Measurements from ENCODE around the gene ANXA8. TPM values are rescaled to one million over a fixed set of nuclear protein-coding genes. Genes with fewer than 3 reads are reported as not detected.
"Not testable (repeated sequence)": the region's sequence is repeated elsewhere in the genome, so short reads cannot be mapped to it uniquely, and the experiment has no call there.

Gene ANXA8
- total RNA-seq, 1 experiment from 2014 or later, result 0.88 TPM

DNA sequence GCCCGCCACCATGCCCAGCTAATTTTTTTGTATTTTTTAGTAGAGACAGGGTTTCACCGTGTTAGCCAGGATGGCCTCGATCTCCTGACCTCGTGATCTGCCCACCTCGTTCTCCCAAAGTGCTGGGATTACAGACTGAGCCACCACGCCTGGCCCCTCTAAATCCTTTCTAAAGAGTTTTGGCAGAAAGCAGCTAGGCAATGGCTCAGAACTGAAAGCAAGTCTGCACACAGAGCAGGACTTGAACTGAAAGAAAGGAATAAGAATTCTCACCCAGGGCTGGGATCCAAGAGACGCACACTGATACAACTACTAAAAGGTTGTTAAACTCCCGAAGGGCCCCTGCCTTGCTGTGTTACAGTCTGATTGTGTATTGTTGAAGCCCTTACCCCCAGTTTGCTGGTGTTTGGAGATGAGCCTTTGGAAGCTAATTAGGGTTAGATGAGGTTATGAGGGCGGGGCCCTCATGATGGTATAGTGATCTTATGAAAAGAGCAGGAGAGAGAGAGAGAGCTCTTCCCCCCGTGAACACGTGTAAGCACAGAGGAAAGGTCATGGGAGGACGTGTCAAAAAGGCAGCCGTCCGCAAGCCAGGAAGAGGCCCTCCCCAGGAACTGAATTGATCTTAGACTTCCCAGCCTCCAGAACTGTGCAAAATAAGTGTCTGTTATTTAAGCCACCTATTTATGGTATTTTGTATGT, 18.5 kb downstream of the ANXA8 start:
- not testable (repeated sequence) for DNase-seq (ENCODE audit: low read depth)

DNA sequence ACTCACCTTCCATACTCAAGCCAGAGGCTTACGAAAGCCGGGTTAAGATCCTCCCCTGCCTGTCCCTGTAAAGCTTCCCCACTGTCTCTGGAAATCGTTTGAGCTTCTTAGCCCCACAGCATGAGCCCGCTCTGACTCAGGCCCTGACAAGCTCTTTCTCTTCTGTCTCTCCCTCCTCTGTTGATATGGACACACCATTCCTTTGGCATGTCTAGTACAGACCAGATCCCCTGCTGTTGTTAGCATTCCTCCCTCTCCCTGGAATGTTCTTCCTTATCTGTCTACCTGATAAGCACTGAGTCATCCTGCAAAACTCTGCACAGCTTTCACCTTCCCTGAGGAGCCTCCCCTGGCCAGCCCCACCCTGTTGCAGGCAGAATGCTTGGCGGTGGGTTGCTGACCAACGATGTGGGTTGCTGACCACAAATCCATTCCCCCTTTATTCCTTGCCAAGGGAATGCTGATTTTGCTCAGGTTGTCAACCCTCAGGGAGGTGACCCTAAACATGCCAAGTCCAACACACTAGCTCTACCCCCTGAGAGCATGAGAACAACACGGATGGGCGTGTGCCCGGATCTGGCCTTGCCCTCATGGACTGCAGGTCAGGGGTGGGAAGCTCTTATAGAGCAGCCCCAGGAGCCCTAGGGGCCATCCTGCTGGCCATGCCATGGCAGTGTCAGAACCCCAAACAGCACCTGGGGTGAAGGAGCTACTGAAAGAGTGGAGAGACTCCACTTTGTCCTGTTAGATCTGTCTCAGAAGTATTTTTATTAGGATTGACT, 21.1 kb downstream of the ANXA8 start:
- not testable (repeated sequence) for DNase-seq (ENCODE audit: low read depth)

DNA sequence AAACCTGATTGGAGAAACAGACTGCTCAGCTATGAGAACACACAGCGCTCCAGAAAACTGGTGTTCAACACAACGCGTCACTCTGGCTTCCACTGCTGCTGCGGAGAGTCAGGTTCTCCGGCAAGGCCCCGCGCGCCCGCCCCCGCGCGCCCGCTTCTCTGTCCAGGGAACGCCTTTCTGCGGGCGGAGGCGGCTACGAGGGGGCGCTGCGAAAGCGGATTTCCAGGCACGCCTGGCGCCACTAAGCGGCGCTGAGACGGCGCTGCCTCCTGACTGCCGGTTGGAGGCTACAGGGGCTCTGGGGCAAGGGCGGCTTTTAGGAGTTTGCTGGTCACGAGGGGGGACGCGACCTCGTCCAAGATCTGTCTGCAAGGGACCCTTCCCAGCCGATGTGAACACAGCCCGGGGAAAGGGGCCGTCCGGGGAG, 22.6 kb downstream of the ANXA8 start:
- peak; percentile 34 for DNase-seq (ENCODE audit: low read depth)

DNA sequence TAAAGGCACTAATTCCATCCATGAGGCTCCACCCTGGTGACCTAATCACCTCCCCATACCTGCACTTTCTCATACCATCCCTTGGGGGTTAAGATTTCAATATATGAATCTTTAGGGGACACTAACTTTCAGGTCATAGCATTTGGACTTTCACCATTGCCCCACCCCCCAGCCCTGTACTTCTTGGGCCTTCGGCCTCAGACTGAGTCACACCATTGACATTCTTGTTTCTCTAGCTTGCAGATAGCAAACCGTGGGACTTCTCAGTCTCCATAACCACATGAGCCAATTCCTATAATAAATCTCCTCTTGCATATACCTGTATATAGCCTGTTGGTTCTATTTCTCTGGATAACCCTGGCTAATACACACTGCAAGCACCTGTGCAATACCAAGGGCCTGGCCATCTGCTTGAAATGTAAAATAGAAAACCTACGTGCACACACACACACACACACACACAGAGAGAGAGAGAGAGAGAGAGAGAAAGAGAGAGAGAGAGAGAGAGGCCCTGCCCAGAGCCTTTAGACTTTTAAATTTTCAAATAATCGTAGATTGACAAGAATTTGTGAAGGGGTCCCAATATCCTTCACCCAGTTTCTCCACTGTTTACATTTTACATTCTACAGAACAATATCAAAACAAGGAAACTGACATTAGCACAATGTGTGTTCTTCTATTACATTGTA, 25.3 kb downstream of the ANXA8 start:
- peak; percentile 75 for DNase-seq (ENCODE audit: low read depth)

DNA sequence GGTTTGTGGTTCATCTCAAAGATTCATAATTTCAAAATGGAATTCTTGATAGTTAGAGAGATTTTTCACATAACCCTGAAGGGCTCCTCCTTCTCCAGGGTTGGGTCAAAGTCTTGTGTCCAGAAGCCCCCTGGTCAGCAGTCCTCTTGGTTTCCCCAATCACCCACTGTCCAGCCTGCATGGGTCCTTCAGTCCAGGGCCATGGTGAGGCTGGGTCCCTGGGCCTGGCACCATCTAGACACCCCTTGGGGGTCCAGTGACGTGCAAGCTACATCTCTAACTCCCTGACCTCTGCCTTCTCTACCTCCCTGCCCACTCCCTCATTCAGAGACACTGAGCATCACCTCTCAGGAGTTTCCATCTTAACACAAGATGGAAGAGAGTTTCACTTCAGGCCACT, 26.1 kb downstream of the ANXA8 start:
- no peak for DNase-seq (ENCODE audit: low read depth)

DNA sequence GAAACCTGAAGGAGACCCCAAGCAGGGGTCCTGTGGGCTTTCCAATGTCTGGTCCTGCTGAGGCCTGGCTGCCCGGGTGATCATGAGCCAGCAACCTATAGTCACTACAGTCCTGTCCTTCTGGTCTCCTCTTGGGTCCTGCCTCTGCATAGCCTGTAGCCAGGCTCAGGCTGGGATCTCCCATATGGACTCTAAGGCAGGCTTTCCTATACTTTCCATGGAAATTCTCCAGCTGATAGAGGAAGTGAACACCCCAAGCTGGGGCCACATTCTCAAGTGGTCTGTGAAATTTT, 26.4 kb downstream of the ANXA8 start:
- no peak for DNase-seq (ENCODE audit: low read depth)

DNA sequence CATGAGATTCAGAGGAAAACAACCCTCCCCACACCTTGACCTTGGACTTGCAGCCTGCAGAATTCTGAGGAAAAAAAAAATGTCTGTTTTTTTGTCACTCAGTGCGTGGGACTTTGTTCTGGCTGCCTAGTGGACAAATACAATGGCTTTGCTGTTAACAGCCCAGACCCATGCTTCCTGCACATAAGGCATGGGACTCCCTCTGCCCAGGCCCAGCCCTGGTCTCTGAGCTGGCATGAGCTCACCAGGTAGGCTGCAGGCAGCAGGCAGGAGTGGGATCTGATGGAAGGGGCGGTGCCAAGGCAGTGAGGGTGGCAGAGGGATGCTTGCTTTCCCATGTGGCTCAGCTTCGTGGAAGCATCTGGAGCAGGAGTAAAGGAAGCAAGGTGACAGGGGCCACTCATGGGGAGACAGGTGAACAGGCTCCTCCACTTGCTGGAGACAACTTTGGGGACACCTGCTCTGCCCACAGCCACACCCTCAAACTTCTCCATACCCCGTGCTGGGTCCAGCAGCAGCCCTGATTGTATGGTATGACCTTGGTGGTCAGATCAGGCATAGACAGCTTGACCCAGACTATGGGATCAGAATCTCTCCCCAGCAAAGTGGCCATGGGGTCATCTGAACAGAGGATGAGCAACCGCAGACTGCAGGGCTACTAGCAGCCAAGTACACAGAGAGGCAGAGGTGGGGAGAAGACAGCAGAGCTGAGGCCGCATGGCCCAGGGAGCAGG, 27.0 kb downstream of the ANXA8 start:
- no peak for DNase-seq (ENCODE audit: low read depth)

DNA sequence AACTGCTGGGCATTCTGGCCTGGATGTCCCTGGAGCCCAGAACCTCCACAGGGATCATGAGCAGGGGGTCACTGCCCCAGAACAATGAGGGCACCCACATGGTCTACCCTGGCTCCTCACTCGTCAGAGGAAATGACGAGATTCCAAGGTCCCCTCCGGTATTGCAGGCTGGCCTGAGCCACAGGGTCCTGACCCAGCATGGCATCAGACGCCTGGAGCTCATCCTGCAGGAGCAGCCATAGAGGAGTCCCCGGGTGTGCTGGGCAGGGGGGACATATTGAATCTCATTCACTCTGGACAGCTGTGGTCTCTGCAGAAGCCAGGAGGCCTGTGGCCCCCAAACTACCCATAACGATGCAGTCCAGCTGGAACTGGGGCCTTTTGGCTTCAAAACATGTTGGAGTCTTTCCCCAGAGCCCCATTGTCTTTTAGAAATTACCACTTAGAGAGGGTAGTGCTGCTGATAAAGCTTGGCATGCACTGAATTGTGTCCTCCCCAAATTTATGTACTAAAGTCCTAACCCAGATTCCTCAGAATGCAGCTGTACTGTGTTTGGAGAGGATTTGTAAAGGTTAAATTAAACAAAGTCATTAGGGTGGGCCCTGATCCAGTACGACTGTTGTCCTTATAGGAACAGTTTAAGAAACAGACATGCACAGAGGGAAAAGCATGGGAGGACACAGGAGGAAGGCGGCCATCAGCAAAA, 27.7 kb downstream of the ANXA8 start:
- no peak for DNase-seq (ENCODE audit: low read depth)

DNA sequence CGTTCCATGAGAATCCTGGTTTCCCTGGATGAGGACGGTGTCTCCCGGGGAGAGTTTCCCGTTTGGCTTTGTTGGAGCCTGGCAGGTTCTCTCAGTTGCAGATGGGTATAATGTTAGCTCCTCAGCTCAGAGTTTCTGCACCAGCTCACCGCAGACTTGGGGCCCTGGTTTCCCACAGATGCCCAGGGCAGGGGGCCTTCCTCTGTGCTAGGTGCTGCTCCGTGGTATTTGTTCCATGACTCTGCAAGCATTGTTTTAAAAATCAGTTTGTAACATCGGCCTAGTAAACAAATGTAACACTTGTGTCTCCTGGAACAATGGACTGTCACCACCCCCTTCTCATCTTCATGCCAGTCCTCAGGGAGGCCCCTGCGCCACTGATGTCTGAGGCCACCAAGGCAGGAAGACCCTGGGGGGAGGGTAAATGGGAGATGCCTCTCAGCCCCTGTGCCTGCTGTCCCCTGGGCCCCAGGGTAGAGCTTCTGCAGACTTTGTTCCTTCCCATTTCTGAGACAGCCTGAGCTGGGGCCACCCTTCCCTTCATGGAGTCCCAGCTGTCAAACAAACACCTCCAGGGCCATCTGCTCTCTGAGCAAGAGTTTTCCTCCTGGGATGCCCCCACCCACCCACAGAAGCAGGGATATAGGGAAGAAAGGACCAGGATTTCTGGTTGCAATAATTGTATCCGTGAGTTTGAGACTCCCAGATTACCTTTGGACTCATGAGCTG, 28.4 kb downstream of the ANXA8 start:
- not testable (repeated sequence) for DNase-seq (ENCODE audit: low read depth)

DNA sequence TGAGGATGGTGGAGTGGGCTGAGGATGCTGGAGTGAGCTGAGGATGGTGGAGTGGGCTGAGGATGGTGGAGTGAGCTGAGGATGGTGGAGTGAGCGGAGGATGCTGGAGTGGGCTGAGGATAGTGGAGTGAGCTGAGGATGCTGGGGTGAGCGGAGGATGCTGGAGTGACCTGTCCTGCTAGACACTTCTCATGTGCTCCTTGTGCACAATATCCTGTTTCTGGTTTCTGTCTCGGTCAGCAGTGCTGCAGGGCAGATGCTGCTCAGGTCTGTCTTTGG, 29.2 kb downstream of the ANXA8 start:
- DNase-seq (ENCODE audit: low read depth), result no peak

DNA sequence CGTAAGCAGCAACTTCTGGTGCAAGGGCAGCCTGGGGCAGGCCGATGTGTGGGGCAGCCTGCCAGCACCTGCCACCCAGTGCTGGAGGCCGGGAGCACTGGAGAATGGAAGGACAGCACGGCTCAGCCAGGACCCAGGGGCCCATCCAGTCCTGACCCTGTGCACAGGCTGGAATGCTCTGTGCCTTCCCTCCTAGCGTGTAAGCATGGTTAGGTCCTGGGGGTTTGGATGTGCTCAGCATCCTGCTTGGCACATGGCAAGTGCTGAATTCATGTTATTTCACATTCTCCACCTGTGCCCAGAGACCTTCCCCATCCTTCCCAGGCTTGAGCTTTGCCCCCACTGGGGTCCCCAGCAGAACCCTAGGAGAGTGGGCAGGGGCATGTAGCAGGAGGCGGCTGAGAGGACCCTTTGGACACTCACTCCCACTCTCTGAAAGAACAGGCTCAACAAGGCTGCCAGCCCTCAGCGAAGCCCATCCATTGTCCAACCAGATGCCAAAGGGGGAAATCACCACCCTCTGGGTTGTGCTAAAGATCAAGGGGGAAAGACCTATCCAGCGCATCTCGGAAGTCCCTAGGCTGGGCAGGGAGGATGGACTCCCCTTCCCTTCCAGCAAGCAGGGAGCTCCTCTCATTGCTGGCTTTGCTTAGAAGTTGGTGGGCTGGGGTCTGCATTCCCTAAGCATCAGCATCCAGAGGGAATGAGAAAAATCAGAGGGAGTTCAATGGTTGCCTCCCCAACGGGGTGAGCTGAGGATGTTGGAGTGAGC, 29.7 kb downstream of the ANXA8 start:
- no peak for DNase-seq (ENCODE audit: low read depth)

DNA sequence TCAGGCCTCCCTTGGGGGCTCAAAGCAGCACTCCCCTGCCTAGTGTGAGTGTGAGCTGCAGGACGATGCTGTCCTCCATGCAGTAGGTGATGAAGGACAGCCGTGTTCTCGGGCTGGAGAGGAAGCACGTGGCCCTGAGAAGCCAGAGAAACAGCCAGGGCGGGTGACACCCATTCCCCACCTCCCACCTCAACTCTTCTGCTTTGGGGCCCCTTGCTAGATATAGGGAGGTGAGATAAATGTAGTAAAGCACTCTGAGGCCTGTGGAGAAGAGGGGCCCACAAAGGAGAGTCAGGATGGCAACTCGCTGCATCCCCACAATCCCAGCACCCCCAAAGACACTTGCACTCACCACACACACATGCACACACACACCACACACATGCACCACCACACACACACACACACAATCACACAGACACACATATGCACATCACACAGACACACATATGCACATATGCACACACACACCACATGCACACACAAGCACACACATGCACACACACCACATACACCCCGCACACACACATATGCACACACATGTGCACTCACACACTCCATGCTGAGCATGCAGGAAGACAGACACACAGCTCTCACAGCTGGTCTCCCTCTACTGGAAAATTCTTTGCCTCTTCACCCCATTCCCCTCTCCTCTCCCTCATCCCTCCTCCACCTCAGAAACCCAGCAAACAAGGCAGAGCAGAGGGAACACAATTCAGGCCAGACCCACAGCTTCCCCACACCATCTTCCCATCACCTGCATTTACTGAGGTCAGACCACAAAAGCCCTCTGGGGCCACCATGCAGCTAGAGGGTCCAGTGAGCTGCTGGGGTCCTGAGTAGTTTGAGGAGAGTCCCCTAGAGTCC, 30.5 kb downstream of the ANXA8 start:
- DNase-seq (ENCODE audit: low read depth), result no peak

DNA sequence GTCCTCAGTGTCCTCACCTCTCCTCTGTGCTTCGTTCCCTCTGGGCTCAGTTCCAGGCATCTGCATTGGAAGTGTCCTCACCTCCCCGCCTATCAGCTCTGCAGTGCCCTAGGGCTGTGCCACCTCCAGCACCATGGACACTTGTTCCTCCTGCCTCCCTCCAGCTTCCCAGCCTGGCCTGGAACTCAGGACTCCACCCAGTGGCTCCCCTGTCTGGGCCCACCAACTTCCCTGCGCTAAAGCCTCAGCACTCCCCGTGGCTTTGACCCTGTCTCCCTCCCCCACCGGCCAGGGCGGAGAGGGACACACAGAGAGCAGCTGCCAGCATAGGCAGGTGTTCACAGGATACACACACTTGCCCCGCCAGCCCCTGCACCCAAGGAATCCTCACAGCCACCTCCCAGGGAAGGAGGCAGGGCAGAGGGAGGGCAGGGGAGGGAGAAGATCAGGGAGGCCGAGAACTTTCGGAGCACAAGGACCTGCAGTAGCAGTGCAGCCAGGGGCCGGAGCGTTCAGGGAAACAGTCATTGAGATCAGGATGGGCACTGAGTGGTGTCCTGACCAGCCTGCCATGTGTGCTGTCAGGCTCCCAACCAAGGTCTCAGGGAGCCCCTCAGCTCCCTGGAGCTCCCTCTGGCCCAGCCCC, 31.3 kb downstream of the ANXA8 start:
- DNase-seq (ENCODE audit: low read depth), result no peak

DNA sequence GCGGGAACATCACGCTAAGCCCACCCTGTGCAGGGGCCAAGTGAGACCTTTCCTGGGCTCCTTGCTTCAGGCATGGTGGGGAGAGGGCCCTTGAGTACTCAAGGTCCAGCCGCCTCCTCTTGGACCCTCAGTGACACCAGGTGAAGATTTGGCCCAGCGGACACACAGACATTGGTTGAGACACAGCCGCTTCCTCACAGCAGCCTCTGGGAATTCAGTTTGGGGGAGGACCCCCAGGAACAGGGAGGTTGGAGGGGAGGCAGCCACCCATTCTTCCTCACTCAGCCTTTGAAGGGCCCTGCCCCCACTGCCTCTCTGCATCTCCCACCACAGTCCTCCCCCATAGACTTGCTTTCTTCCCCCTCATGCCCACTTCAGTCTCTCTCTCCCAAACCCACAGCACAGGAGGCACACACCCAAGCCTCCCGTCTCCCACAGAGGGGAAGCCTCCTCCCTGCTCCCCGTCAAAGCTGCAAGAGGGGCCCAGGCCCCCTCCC, 31.9 kb downstream of the ANXA8 start:
- no peak for DNase-seq (ENCODE audit: low read depth)

DNA sequence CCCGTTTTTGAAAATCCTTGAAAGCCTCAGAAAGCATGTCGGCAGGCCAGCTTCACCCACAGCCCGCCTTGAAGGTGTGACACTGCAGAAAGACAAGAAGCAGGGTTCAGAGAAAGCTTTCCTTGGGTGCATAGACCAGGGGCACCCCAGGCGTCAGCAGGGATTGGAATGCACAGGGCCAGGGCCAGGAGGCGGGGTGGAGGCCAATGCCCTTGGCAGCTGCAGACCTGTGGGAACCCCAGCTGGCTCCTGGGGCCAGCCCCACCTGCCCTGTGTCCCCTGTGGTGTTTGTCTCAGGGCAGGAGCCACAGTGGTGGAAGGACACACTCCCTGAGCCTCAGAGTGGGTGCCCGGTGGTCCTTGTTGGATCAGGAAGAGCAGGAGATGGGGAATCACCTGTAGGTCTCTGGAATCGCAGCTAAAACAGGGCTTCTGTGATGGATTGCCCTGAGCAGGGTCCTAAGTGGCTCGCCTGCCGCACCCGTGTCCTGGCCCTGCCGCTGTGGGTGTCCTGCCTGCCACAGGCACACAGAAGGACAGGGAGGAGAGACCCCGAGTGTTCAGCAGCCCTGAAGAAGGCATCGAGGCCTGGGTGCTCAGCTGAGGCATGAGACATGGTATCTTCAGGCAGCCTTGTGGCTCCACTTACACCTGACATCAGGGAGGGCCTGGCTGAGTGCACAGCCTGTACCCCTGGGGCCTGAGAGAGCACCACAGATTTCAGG, 32.5 kb downstream of the ANXA8 start:
- no peak for DNase-seq (ENCODE audit: low read depth)

DNA sequence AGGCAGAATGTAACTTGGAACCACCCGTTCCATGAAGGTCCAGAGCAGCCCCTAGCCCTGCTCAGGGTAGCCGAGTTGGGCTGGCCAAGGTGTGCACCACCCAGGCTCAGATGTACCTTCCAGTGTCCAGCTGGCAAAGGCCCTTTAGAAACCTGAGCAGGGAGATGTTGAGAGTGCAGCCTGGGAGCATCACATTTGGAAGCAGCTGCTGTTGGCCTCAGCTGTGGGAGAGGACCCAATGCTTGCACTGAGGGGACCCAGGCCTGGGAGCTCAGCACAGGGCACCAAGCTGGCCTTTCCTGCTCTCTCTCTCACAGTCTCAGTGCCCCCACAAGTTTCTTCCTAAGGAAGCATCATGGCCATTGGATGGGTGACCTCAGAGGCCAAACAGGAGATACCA, 33.5 kb downstream of the ANXA8 start:
- DNase-seq (ENCODE audit: low read depth), result no peak

DNA sequence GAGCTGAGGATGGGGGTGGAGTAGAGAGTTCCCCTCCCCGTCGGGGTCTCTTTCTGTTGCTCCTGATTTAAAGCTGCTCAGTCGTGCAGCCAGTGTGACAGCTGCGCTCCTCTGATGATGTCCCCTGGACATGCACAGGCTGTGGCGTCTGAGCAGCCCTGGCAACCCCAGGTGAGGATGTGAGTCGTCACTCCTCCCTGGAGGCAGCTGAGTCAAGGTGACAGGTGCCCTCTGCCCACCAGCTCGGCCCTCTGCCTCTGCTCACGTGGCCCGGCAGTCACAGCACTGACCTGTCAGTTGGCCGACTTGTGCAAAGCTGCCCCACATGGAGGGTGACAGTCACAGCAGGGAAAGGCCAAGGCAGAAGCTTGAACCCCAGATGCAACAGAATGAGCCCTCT, 33.9 kb downstream of the ANXA8 start:
- no peak for DNase-seq (ENCODE audit: low read depth)

Measured in HT1080 (cell line).